GM12872 (cell line): Measurements from ENCODE around the gene PFN4.

Source experiments
- CTCF ChIP-seq: IDR thresholded peaks from 3 replicates; pipeline ENCODE4 v1.5.1; 2011; ENCODE audit warnings: low read depth, mild to moderate bottlenecking, low read length, moderate library complexity; ENCODE audit not compliant: insufficient read depth

The PFN4 gene

GRCh38 chr2:24159708-24160107 is 36.6 kb upstream of the PFN4 start:
- TF ChIP-seq CTCF = no peak

- no peak for TF ChIP-seq CTCF
These were observed 35.0 kb upstream of the PFN4 start for GRCh38 chr2:24158131-24158530.

GRCh38 chr2:24153478-24153877 is 30.3 kb upstream of the PFN4 start:
- TF ChIP-seq CTCF = no peak

- TF ChIP-seq CTCF = no peak
These were observed 29.5 kb upstream of the PFN4 start for GRCh38 chr2:24152413-24153197.

GRCh38 chr2:24147364-24147763 is 24.2 kb upstream of the PFN4 start:
- no peak for TF ChIP-seq CTCF

GRCh38 chr2:24132543-24132942 is 9.4 kb upstream of the PFN4 start:
- TF ChIP-seq CTCF = no peak

GRCh38 chr2:24125956-24126355 is 2.8 kb upstream of the PFN4 start:
- TF ChIP-seq CTCF = no peak
